VCaP (cell line): ENCODE measurements around the gene STRADA.

Experiments
- H3K27ac ChIP-seq: fragments of 450-650 bp; 2 replicates; pipeline ENCODE4 v1.5.1; 2017
- CTCF ChIP-seq: fragments of 450-650 bp; conservative IDR thresholded peaks from 2 replicates; pipeline ENCODE4 v1.5.1; 2017; ENCODE audit warnings: mild to moderate bottlenecking, moderate library complexity

Gene STRADA

GRCh38 chr17:63695889-63696288, 45.7 kb downstream of the STRADA start:
- TF ChIP-seq CTCF = no peak
- H3K27ac ChIP-seq = no peak overlapping the region

GRCh38 chr17:63694950-63695773, 46.4 kb downstream of the STRADA start:
- no peak for TF ChIP-seq CTCF
- no peak overlapping the region for H3K27ac ChIP-seq

GRCh38 chr17:63694229-63694949, 47.2 kb downstream of the STRADA start:
- H3K27ac ChIP-seq = no peak overlapping the region
- TF ChIP-seq CTCF = no peak

GRCh38 chr17:63693411-63694113, 48.0 kb downstream of the STRADA start:
- no peak for TF ChIP-seq CTCF
- no peak overlapping the region for H3K27ac ChIP-seq

- no peak for TF ChIP-seq CTCF
- no peak overlapping the region for H3K27ac ChIP-seq
These were observed 49.3 kb downstream of the STRADA start for GRCh38 chr17:63692195-63692816.

GRCh38 chr17:63689479-63689878, 52.1 kb downstream of the STRADA start:
- no peak for TF ChIP-seq CTCF
- no peak overlapping the region for H3K27ac ChIP-seq
